ENCODE data around the gene VSTM1. TPM values are rescaled to one million over a fixed set of nuclear protein-coding genes. Genes with fewer than 3 reads are reported as not detected.
"Not testable (repeated sequence)": the region's sequence is repeated elsewhere in the genome, so short reads cannot be mapped to it uniquely, and the experiment has no call there.

Gene VSTM1
- total RNA-seq, 3 donors from 2014 or later = not detected

- no peak for DNase-seq (ENCODE audit: low spot score in 2 of 2)
- intact Hi-C loops (cut with DNase I; ENCODE audit: low total_unique reads) = no loop called here
- Histone ChIP-seq H3K9me3 (no peaks in the 10 kb centered on the region), H3K27ac (no peak overlapping the region), H3K4me1 (no peaks in the 10 kb centered on the region), H3K4me3 (no peak overlapping the region), H3K27me3 (peaks cover 0 to 28% of the 10 kb centered on the region in 2 donors), H3K36me3 (no peaks in the 10 kb centered on the region)
- no peak for TF ChIP-seq CTCF (IDR thresholded peaks at IDR 0.05)
- TF ChIP-seq POLR2A (IDR thresholded peaks at IDR 0.05) = no peak
- no peak for TF ChIP-seq POLR2AphosphoS5 (IDR thresholded peaks at IDR 0.05)
These were observed 21.6 kb downstream of the VSTM1 start for GRCh38 chr19:54041969-54042606.

DNA sequence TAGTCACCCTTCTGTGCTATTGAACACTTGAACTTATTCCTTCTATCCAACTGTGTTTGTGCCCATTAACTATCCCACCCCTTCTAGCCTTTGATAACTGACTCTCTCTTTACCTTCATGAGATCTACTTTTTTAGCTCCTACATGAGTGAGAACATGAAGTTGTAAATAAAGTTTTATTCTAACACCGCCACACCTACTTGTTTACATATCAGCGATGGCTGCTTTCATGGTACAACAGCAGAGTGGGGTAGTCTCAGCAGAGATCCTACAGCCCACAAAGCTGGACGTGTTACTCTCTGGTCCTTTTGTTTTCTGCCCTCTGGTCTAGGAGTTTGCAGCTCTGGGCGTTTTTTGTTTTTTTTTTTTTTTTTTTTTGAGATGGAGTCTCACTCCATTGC is 23.7 kb downstream of the VSTM1 start:
- Histone ChIP-seq H3K27ac (no peak overlapping the region), H3K27me3 (peaks cover 0 to 17% of the 10 kb centered on the region in 2 donors), H3K36me3 (no peaks in the 10 kb centered on the region), H3K4me3 (no peak overlapping the region), H3K4me1 (no peaks in the 10 kb centered on the region), H3K9me3 (no peaks in the 10 kb centered on the region)
- DNase-seq (ENCODE audit: low spot score in 2 of 2) = no peak
- intact Hi-C loops (cut with DNase I; ENCODE audit: low total_unique reads) = no loop called here
- no peak for TF ChIP-seq POLR2AphosphoS5 (IDR thresholded peaks at IDR 0.05)
- no peak for TF ChIP-seq POLR2A (IDR thresholded peaks at IDR 0.05)
- TF ChIP-seq CTCF (IDR thresholded peaks at IDR 0.05) = no peak

- H3K27ac ChIP-seq; H3K4me3 ChIP-seq; H3K27me3 ChIP-seq; H3K4me1 ChIP-seq; intact Hi-C loops (cut with DNase I; ENCODE audit: low total_unique reads); H3K9me3 ChIP-seq; DNase-seq (ENCODE audit: low spot score in 2 of 2); H3K36me3 ChIP-seq: not testable (repeated sequence)
These were observed 27.2 kb downstream of the VSTM1 start for GRCh38 chr19:54036542-54036941.

DNA sequence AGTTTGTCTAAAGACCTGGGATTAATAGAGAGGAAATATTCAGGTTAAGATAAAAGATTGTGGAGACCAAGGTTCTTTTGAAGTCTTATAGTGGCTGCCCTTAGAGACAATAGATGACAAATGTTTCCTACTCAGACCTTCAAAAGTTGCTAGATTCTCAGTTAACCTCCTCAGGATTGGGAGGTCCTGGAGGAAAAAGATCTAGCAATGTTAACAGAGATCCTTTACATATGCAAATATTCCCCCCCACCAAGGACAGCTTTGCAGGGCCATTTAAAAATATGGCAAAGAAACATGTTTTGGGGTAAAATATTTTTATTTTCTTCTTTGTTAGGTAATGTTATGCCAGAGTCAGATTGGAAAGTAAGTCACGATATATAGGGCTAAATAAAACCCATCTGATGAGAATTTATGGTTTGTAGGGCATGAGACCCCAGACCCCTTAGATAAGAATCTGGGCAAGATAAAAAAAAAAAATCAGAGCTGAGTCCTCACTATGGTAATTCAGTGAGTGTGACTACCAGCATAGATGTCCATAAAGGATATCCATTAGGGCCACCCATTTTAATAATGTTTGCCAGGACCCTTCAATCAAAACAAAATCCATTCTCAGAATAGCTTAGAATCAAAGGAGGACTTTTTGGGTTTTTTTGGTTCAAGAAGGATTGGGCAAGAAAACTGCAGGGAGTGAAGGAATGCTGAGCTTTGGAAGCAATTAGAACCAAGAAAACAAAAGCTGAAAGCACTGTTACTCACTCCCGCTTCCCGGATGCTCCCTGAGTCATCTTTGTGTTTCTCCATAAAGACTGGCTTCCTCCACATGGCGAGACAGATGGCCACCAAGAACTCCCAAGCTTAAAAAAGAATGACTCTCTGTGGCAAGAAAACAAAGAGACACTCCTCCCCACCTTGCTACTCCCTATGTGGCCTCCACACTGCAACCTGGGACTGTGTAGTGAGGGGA is 28.2 kb downstream of the VSTM1 start:
- H3K36me3 ChIP-seq = no peaks in the 10 kb centered on the region
- H3K27me3 ChIP-seq = peaks cover 0 to 3% of the 10 kb centered on the region in 2 donors
- H3K9me3 ChIP-seq = no peaks in the 10 kb centered on the region
- H3K4me3 ChIP-seq = no peak overlapping the region
- no peaks in the 10 kb centered on the region for H3K4me1 ChIP-seq
- no peak for TF ChIP-seq CTCF (IDR thresholded peaks at IDR 0.05)
- TF ChIP-seq POLR2A (IDR thresholded peaks at IDR 0.05) = no peak
- no peak for TF ChIP-seq POLR2AphosphoS5 (IDR thresholded peaks at IDR 0.05)
- no peak for DNase-seq (ENCODE audit: low spot score in 2 of 2)
- H3K27ac ChIP-seq = no peak overlapping the region
- intact Hi-C loops (cut with DNase I; ENCODE audit: low total_unique reads) = no loop called here

GRCh38 chr19:54030895-54031586 is 32.7 kb downstream of the VSTM1 start:
- H3K27ac ChIP-seq = no peak overlapping the region
- H3K27me3 ChIP-seq = no peaks in the 10 kb centered on the region
- intact Hi-C loops (cut with DNase I; ENCODE audit: low total_unique reads) = no loop called here
- H3K36me3 ChIP-seq = no peaks in the 10 kb centered on the region
- no peaks in the 10 kb centered on the region for H3K9me3 ChIP-seq
- H3K4me1 ChIP-seq = no peaks in the 10 kb centered on the region
- DNase-seq (ENCODE audit: low spot score in 2 of 2) = no peak
- peak overlapping the region in 2 of 3 donors; percentile 25 to 55 for H3K4me3 ChIP-seq
- peak in 2 of 3 donors; percentile 12 to 16 for TF ChIP-seq CTCF (IDR thresholded peaks at IDR 0.05)
- TF ChIP-seq POLR2A (IDR thresholded peaks at IDR 0.05) = no peak

All from breast epithelium (tissue), 4 donors.